Activated CD4-positive, alpha-beta T cell treated with anti-CD3 and anti-CD28 coated beads for 1 hour (primary cell): ENCODE measurements around the gene TNN.
A peak's percentile ranks its signal among the peaks of the same experiment; 100 is the strongest.

Source experiments
- DNase-seq: peaks from one replicate; pipeline ENCODE4 v3.0.0-alpha.2; 2020

TNN gene

DNA sequence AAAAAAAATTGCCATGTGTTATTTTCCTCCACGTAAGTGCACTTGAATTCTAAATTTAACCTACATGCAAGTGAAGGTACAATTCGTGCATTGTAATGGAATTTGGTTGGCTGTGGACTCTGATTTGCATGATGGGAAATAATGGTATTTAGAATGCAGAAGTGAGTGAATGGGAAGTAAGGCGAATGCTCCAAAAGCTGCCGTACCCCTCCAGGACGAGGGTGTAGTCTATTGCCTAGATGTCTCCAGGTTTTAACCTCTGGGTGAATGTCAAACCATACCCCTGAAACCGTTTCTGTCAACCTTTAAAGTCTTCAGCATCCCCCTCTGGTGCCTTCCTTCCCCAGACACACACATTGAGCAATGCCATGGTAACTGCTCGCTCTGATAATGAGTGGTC, 80.4 kb downstream of the TNN start:
- no peak for DNase-seq

DNA sequence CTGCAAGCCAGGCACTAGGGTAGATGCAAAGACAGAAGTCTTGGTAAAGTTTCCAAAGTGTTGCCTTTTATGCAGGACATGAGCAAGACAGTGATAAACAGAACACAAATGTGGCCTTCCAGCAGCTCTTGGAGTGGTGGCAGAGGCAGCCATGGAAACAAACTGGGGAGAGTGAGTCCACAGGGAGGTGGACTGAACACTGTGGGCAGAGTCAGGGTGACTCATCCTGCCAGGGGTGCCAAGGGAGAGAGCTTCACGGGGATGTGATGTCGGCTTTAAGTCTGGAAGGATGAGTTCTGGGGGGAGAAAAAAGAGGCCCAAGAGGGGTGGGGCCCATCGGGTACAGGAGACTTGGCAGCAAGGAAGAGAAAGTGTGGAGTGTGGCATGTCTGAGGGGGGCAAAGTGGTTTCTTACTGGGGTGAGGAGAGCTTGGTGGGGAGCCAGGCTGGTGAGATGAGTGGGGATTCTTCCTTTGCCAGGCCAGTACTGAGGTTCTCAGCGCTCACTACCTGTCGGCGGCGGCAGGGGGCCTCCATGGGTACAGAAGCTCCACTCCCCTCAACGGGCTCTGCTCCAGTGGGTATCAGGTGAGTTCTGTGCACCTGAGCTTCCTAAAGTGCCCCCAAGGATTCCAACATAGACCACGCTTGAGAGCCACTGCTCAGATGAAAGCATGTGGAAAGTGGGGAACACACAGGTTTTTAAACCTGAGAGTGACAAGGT, 83.1 kb downstream of the TNN start:
- DNase-seq: no peak

DNA sequence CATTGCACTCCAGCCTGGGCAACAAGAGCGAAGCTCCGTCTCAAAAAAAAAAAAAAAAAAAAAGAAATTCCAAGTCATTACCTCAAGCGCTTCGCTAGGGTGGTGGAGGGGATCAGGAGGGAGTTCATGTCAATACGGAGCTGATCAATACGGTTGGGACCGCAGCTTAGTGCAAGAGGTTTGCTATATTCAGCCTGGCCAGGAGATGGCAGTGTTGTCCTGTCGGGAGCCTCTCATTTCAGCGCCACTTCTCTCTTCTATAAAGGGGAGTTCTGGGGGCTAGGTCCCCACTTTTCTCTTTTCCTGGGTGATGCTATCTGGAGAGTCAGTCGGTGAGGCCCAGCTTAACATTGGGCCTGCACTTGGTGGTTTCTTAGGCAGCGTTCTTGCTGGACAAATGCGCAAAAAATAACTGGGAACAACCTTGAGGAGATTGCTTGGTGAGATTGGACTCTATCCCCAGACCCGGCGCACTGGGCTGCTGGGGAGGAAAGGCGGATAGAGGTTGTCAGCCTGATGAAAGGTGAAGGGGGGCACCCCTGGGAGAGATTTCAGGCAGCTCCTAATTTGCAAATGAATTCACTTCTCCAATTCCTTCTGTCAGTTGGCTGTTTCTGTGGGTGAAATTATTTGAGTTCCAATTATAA, 84.5 kb downstream of the TNN start:
- peak; percentile 57 for DNase-seq

DNA sequence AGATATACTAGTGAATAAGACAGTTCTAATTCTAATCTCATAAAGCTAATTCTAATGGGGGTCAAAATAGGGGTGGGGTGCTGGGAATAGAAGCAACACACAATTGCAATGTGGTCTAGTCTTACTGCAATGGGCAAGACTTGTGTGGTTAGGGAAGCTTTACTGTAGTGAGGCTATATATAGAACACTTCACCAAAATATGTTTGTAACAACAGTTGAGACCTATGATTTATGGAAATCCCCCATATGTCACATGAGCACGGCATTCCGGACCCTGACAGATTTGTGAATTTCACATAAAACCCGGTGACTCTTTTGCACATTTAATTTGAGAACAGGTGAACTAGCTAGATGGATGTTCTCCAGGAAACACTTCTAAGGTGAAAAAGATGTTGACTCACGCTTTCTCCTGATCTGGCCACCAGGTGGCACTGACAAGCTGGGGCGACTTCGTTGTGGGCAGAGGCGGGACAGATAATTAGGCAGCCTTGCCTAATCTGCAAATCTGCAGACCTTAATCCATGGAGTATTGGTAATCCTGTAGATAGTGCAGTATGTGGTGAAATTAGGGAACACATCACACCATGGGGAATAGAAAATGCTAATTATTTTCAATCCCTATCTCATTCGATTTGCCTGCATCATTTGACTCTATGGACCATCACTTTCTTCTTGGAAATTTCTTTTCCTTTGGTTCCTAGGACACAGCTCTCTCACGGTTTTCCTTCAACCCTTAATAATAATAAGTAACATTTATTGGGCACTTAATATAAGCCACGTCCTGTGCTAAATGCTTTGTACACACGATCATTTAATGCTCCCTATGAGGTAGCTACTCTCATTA, 87.2 kb downstream of the TNN start:
- peak; percentile 65 for DNase-seq

DNA sequence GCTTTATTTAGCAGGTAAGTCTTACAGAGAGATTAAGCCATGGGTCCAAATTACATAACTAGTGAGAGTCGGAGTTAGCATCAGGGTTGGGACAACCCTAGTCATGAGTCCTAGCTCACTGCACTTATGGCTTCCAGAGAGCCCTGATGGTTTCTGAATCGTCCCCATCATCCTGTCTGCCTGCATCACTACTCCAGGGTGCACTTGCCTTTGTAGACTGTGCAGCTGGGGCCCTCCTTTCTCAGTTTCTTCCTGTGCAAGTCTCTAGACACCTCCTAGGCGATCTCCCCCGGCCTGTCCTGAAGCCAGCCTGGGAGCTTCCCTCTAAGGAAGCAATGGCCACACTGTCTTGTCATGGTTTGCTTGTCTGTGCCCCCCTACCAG, 87.8 kb downstream of the TNN start:
- DNase-seq: no peak

DNA sequence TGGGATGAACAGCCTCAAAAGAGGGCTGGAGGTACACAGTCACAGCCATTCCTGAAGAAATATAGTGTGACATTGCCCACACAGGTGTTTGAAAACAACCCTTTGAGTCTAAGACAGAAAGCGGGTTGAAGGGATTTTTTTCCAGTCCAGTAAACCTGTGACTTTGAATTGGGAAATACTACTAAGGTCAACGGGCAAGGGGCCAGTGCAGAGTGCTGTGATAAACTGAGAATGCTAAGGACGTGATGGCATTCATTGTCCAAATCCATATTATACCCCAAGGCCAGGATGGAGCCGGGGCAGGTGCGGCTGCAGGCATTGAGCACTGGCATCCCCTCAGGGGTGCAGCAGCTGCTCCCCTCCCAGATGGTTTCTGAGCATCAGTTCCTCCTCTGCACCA, 88.3 kb downstream of the TNN start:
- no peak for DNase-seq

DNA sequence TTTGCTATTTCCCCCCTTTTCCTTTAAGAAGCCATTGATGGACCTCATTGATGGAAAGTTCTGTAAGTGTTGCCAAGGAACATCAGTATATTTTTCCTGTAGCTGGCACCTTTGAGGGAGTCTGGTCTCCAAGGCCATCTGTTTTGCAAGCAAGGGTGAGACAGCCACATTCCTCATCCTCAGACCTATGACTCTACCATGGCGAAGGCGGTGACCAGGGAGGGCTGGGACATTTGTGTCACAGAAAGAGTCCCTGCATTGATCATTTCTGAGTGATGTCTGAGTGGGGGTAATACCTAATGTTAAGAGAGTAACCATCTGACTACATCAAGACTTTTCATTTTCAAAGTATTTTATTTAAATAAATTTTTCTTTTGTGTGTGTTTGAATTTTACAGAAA, 89.6 kb downstream of the TNN start:
- DNase-seq: no peak

DNA sequence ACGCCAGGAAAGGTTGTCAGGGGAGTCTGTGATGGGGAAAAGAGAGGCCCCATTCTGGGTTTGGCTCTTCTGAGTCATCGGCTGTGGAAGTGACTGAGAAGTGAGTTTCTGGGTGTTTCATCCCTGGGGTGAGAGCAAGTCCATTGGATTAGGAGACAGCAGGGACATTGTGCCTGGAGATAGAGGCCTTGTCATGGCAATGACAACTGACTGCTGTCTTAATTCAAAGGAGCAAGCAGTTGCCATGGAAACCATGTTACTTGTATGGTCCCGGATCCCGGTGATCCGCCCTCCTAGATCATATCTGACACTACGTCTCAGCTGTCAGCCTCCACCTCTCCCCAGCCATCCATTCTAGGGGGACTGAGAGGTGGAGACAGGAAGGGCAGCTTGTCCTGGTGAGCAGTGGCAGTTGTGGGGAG, 90.5 kb downstream of the TNN start:
- no peak for DNase-seq

DNA sequence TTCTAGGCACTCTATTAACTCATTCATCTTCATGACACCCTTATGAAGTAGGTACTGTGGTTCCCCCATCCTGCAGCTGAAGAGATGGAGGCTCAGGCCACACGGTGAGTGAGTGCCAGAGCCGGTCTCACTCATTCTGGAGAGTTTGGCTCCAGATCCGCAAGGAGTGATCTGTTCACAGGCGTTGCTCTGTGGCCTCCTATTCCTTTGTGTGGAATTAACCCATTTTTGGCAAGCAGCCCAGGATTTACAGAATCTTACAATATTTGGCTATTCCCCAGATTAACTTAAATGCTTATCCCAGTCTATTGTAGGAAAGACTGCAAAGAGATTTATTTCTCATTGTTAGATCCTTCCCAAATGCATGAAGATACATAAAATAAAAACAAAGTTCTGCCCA, 95.3 kb downstream of the TNN start:
- DNase-seq: no peak

DNA sequence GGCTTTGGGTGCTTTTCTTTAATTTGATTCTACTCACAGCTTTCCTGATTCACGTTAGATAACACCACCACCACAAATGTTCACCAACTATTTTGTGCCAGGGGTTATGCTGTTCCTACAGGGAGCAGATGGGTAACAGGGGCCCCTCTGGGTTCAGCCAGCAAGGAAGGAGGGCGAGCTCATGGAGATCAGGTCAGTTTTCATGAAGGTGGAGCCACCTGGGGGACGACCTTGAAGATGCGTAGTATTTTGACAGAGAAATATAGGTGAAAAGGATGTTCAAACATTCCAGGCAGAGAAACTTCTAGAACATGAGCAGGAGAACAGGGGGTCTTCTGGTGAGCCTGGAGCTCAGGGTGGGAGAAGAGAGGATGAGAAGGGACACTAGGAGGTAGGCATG, 96.1 kb downstream of the TNN start:
- no peak for DNase-seq

DNA sequence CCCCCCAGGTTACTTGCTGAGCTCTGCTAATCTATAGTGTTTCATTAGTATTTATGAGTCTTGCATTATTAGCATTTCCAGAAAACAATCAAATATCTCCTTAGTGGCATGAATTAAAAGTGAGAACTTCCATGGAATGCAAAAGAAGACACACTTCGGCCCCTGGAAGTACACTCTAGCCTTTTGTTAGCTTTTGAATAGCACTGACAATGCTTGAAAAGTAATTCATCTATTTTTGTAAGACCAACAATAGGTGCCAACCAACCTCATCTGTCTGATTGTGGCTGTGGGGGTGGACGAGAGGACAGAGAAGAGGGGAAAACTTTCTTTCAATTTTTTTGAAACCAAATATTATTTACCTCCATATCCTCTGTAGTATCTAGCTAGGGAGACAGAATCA, 97.1 kb downstream of the TNN start:
- no peak for DNase-seq

DNA sequence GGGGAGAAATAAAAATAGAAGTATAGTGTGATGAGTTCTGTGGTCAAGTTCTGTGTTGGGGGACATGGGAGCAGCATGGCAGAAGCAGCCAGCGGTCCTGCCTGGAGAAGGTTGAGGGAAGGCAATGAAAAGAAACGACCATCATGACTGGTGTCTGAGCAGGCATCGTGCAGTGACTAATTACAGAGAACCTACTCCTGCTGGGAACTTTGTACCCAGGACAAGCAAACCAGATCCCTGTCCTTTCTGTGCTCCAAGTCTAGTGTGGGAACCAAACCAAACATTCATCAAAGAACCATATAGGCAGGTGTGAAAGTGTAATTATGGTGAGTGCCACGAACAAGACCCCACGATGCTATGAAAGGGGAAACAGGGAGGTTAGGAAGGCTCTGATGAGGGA, 99.1 kb downstream of the TNN start:
- DNase-seq: no peak

DNA sequence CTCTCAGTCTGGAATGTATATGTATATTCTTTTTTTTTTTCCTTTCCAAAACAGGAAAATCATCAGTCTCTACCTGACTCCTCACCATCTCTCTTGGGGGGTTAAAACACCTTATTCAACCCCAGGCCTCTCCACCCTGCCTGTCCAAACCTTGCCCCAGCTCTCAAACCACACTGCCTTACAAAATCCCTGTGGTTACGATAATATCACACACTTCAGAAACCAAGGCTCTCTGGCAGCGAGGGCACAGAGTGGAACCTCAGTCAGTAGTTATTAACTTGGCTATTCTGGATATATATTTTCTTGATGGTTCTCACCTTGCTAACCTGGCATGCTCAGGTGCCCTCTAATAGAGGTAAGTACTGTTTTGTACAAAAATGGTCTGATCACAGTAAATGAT, 100.2 kb downstream of the TNN start:
- no peak for DNase-seq

DNA sequence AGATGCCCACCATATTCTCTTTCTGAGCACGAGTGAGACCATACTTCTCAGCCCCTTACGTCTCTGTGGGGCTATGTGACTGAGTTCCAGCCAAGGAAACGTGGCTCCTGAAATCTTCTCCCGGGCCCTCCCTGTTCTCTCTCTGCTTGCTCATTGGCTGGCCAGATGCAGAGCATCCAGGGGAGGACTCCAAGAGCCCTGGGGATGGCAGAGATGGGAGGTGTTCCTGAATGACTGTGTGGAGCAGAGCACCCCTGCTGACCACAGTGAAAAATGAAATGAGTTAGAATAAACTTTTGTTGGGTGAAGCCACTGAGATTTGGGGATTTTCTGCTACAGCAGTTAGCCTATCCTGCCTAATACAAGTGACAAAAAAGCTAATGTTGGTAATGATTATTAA, 101.1 kb downstream of the TNN start:
- DNase-seq: no peak

DNA sequence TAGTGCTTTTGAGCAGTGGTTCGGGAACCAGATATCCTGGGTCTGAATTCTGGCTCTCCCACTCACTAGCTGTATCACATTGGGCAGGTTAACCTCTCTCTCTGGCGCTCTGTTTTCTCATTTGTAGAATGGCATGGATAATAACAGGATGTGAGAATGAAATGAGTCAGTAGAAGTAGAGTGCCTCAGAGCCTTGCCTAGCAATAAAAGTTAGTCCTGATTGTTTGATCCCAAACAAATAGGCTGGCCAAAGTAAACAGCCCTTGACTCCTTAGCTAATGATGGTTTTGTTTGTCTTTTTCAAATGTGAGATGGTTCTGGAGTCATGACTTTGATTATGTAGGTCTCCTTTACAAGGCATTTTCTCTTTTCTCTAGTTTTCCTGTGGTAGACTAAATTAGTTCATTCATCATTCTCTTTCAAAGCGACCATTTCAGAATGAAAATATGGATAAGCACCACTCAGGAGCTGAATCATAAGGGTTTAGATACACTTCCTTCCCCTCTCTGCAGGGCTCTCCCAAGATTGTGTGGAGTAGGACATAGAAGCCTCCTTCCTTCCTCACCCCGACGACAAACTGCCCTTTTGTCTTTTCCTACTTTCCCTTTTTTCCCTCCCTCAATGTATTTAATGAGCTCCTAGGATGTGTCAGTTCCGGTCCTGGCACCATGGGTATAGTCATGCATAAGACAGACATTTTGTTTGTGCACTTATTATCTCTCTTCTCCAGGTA, 101.8 kb downstream of the TNN start:
- no peak for DNase-seq

DNA sequence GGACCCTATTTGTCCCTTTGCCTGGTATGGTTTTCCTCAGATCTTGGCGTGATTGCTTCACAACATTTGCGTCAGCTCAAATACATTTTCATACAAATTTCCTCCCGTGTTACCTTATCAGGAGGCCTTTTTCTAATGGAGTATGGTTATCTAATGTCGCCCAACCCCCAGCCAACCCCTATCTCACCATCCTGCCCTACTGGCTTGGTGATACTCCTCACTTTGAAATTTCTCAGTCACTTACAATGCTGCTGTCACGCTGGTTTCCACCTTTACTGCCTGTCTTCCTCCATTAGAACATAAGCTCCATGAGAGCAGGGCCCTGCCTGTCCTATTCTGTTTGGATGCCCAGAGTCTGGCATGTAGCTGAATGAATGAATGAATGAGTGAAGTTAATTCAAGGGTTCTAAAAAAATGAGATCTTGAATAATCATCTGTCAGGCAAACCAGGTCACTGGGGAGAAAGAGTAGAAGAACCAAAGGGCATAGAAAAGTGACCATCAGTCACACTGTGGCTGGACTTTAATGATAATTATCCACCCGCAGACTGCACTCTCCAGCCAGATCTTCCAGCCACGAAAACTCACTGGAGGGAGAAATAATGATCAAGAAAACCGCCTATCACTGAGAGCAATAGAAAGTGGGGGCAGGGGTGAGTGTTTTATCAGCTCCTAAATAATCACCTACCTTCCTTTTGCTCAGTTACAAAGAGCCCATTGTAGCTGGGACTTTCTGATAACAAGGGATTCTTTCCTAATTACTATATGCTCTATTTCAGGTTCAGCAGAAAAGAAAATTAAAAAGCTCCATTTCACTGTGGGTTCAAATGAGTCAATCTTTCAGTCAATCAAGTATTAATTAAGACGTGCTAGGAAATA, 103.6 kb downstream of the TNN start:
- DNase-seq: no peak

DNA sequence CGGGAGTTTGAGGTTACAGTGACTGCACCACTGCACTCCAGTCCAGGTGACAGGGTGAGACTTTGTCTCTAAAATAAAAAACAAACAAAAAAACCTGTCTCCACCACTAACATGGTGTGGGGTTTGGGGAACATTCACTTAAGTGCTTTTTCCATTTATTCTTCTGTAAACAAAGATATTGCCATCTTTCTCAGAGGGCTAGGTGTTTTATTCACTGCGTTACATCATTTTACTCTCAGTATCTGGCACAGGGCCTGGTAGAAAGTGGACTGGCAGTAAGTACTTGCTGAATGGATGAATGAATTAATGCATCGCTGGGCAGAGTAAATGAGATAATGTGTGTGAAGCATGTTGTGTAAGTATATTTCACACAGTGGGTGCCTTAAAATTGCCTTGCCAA, 104.9 kb downstream of the TNN start:
- no peak for DNase-seq

DNA sequence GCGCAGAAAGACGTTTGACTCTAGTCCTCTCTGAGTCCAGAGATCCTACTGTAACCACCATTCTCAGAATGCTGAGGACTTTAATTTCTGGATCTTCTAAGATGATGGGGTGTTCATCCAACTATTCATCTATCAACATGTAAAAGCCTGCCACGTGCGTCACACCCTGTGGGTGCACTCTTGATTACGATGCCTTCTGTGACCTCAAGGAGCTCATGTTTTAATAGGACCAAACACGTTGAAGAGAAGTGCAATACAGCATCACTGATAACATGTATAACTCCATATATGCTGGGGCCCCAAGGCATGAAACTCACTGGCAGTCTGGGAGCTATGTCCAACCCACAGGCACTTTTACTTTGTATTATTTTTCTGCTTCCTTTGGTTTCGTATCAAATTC, 105.9 kb downstream of the TNN start:
- no peak for DNase-seq

DNA sequence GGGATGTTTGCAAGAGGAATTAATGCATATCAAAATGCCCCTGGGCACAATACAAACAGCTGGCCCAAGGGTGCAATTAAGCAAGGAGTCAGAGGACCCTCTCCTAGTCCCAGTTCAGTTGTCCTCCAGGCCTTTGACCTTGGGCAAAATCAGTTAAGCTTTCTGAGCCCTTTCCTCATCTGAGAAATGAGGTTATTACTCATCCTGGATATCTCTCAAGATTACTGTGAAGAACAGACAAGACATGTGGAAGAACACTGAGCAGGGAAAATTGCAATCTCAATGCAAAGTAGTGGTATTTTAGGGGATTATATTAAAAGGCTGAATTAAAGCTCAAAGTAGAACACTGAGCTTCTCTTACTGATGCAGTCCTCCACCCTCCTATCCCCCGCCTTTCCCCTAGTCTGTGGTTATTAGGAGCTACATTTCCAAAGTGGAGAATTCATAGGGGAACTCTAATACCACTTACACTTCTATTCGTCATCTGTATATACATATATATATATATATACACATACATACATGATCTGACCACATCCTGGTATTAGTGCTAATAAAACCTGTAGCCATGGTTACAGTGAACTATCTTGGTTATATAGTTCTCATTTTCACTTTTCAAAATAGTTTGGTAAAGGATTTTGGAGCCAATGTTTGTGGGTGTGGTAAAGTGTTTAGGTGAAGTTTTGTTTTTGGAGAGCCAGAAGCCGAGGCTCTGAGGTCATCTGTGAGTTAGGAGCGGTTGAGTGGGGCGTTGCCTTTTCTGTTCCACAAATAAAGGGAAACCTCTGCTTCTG, 106.9 kb downstream of the TNN start:
- DNase-seq: no peak

DNA sequence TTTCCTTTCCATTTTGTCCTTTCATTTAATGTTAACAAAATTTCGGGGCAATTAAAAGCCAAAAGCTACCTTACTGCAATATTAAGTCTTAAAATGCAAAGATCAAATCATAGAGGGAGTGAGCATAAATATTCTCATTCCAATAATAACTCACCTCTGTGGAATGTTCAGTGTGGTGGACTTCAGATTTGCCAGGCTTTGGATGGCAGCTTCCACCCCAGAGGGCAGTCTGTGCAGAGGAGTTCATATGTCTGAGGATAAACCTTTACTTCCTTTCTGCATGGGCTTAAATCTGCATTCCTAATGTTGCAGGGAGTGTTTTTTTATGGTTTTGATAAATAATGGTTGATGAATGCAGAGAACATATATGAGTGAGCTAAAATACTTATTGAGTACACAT, 108.6 kb downstream of the TNN start:
- no peak for DNase-seq

DNA sequence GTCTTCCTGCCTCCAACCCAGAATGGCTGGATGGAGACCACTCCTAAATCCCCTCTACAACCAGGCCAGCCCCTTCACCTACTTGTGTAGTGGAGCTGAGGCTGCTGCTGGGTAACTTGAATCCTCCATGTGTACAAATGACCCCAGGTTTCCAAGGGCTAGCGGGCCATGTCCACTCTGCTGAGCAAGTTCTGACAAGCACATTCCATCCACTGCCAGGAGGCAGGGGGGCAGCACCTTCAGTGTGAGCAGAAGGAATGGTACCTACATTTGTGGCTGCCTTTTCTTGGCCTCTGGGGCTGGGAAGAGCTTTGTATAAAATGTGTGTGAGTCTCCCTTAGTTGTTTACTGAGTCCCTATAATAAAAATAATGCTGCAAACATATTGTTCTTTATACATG, 110.4 kb downstream of the TNN start:
- no peak for DNase-seq

DNA sequence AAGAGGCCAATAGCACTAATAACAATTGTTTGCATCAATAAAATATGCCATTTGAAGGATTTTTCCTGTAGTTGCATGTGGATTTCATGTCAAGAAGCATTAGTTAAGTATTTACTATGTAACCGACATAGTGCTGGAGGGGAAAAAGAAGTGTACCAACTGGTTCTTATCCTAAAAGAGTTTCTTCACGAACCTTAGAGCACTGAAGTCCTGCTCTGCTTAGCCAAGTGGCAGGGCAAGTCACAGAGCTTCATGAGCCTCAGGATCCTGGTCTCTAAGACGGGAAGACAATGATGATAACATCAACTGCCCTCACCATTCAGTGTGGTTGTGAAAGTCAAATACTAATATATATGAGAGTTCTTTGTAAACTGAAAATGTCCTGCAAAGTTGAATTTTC, 110.8 kb downstream of the TNN start:
- no peak for DNase-seq
